Activated T-helper 17 cell treated with anti-CD3 and anti-CD28 coated beads, Interleukin-2, amount 50 U/mL, for 72 hours (primary cell): ENCODE results near the gene NPC2. TPM values are rescaled to one million over a fixed set of nuclear protein-coding genes. Genes with fewer than 3 reads are reported as not detected.
A peak's percentile ranks its signal among the peaks of the same experiment; 100 is the strongest.
"Not testable (repeated sequence)": the region's sequence is repeated elsewhere in the genome, so short reads cannot be mapped to it uniquely, and the experiment has no call there.

Experiments used
- ATAC-seq: fragments of 150-1000 bp; cut with Tn5 transposase; replicated peaks from 2 replicates; pipeline ENCODE4 v1.10.0; 2021; ENCODE audit warnings: mild to moderate bottlenecking, moderate library complexity
- H3K27ac Mint-ChIP-seq: one replicate; pipeline ENCODE4 v1.8.0; 2022; ENCODE audit warnings: mixed read lengths
- H3K27me3 Mint-ChIP-seq: one replicate; pipeline ENCODE4 v1.8.0; 2022; ENCODE audit warnings: mixed read lengths
- H3K36me3 Mint-ChIP-seq: one replicate; pipeline ENCODE4 v1.8.0; 2022; ENCODE audit warnings: low read depth, mild to moderate bottlenecking, mixed read lengths
- H3K4me1 Mint-ChIP-seq: one replicate; pipeline ENCODE4 v1.8.0; 2022; ENCODE audit warnings: mixed read lengths
- H3K4me3 Mint-ChIP-seq: one replicate; pipeline ENCODE4 v1.8.0; 2022; ENCODE audit warnings: mild to moderate bottlenecking, mixed read lengths
- H3K9me3 Mint-ChIP-seq: one replicate; pipeline ENCODE4 v1.8.0; 2022; ENCODE audit warnings: mixed read lengths
- total RNA-seq, 2 donors: library from RNA; stranded (reverse); gene quantifications; one replicate each; pipeline ENCODE4 v1.2.3, GENCODE V29; 2022

The NPC2 gene
- total RNA-seq: 10 to 100 TPM; 34.1 to 37.2 TPM

DNA sequence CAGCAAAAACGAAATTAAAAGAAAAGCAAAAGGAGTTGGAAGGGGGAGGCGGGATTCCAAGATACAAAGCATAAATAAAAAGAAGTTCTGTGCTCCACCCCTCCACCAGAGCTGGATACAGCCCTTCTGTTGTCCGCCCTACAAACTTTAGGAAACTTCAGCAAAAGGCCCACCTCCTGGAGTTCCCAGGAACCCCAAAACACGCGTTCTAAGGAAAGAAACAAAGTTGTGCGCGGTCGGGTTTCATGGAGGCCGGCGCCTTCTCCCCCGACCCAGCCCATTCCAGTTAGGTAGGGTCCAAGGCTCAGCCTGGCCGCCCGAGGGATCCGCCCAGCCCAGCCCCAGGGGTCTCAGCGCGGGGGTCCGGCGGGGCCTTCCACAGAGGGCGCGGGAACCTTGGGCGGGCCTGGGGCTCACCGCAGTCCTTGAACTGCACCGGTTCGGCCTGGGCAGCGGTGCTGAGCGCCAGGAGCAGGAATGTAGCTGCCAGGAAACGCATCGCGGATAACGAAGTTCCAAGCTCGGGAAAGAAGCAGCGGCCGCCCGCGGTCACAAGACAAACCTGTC lies at the start of gene NPC2:
Gene NPC2, minus strand, starts transcription at position 530 of the 567 bp plus-strand sequence. Its CDS starts 31 bp downstream, at position 499.
- H3K9me3 Mint-ChIP-seq: no peaks in the 10 kb centered on the region
- H3K27ac Mint-ChIP-seq: peak within 1 kb of the TSS; percentile 90
- H3K4me1 Mint-ChIP-seq: peaks cover 9% of the 10 kb centered on the region
- H3K27me3 Mint-ChIP-seq: no peaks in the 10 kb centered on the region
- ATAC-seq: peak; percentile 0
- peaks cover 13% of the 10 kb centered on the region for H3K36me3 Mint-ChIP-seq
- no peak within 1 kb of the TSS for H3K4me3 Mint-ChIP-seq

DNA sequence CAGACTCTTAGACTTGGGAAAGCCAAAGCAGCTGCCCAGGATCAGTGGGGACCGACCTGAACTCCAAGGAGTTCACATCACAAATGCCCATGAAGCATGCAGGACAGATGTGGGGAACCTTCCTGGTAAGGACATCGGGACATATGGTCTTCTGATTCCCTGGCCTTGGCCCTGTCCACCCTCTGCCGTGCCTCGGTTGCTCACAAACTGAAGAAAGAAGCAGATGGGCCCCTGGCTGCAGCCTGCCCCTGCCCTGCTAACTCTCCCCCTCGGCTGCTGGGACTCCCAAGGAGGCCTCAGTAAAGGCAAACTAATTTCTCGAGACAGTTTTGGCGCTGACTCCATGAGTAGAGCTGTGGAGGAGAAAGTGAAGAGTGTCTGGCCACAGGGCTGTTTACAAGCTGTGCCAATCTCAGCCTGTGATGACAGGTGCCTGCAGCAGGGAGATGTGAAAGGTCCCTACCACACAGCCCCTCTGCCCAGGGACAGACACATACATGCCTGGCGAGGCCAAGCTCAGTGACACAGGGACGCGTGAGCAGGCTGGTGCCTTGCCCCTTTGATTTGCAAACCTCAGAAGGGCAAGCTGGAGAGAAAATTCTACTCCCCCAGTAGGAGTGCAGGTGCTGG lies 49.1 kb upstream of the NPC2 start:
- Mint-ChIP-seq H3K4me3 (no peak overlapping the region), H3K4me1 (no peaks in the 10 kb centered on the region), H3K9me3 (no peaks in the 10 kb centered on the region), H3K27me3 (no peaks in the 10 kb centered on the region), H3K27ac (no peak overlapping the region), H3K36me3 (no peaks in the 10 kb centered on the region)
- ATAC-seq: no peak

DNA sequence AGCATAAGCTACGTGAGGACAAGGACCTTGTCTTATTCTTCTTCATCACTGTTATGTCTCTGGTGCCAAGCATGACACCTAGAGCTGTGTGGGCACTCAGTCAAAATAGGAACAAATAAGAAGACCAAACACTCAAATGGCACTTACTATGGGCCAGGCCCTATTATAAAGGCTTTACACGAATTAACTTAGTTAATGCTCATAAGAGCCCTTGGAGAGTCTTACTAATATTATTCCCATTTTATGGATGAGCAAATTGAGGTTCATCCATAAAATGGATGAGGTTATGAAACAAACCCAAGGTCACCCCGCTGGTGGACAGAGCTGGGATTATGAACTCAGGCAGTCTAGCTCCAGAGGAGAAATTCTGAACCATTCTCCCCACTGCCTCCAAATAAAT lies 48.1 kb upstream of the NPC2 start:
- Mint-ChIP-seq H3K36me3 (no peaks in the 10 kb centered on the region), H3K4me1 (no peaks in the 10 kb centered on the region), H3K27ac (no peak overlapping the region), H3K4me3 (no peak overlapping the region), H3K9me3 (no peaks in the 10 kb centered on the region), H3K27me3 (no peaks in the 10 kb centered on the region)
- ATAC-seq: no peak

GRCh38 chr14:74539503-74539902 lies 46.4 kb upstream of the NPC2 start:
- H3K27me3 Mint-ChIP-seq: no peaks in the 10 kb centered on the region
- H3K36me3 Mint-ChIP-seq: no peaks in the 10 kb centered on the region
- no peak for ATAC-seq
- no peaks in the 10 kb centered on the region for H3K9me3 Mint-ChIP-seq
- no peak overlapping the region for H3K27ac Mint-ChIP-seq
- no peaks in the 10 kb centered on the region for H3K4me1 Mint-ChIP-seq
- H3K4me3 Mint-ChIP-seq: no peak overlapping the region

- ATAC-seq: no peak
- no peak overlapping the region for H3K4me3 Mint-ChIP-seq
- H3K27me3 Mint-ChIP-seq: no peaks in the 10 kb centered on the region
- no peaks in the 10 kb centered on the region for H3K4me1 Mint-ChIP-seq
- no peaks in the 10 kb centered on the region for H3K9me3 Mint-ChIP-seq
- H3K27ac Mint-ChIP-seq: peak overlapping the region; percentile 20
- no peaks in the 10 kb centered on the region for H3K36me3 Mint-ChIP-seq
Measured at GRCh38 chr14:74538411-74539391, 45.6 kb upstream of the NPC2 start.

- H3K9me3 Mint-ChIP-seq, H3K27ac Mint-ChIP-seq, H3K27me3 Mint-ChIP-seq, H3K4me1 Mint-ChIP-seq, H3K4me3 Mint-ChIP-seq, H3K36me3 Mint-ChIP-seq, ATAC-seq: not testable (repeated sequence)
Measured at GRCh38 chr14:74536336-74536735, 43.2 kb upstream of the NPC2 start.

GRCh38 chr14:74535756-74536325 lies 42.7 kb upstream of the NPC2 start:
- Mint-ChIP-seq H3K27me3 (no peaks in the 10 kb centered on the region), H3K9me3 (no peaks in the 10 kb centered on the region), H3K4me3 (no peak overlapping the region), H3K27ac (no peak overlapping the region), H3K36me3 (no peaks in the 10 kb centered on the region), H3K4me1 (no peaks in the 10 kb centered on the region)
- ATAC-seq: no peak

DNA sequence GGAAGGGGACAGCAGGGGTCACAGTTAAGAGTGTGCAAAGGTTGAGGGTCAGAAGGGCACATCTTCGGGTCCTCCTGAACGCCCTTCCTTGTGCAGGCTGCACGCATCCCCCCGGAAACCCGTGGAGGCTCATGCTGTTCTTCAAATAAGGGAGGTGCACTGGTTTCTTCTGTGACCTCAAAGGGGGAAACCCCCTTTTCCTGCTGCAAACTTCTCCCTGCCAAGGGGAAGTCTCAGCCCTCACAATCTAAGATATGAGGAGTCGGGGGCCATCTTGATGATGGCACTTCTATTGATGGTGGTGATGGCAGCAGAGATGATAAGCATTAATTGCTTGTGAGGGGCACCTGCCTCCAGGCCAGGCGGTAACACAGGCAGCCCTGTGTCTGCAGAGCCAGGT lies 40.5 kb upstream of the NPC2 start:
- Mint-ChIP-seq H3K4me3 (no peak overlapping the region), H3K27ac (no peak overlapping the region), H3K27me3 (no peaks in the 10 kb centered on the region), H3K4me1 (no peaks in the 10 kb centered on the region), H3K36me3 (no peaks in the 10 kb centered on the region), H3K9me3 (no peaks in the 10 kb centered on the region)
- ATAC-seq: no peak

DNA sequence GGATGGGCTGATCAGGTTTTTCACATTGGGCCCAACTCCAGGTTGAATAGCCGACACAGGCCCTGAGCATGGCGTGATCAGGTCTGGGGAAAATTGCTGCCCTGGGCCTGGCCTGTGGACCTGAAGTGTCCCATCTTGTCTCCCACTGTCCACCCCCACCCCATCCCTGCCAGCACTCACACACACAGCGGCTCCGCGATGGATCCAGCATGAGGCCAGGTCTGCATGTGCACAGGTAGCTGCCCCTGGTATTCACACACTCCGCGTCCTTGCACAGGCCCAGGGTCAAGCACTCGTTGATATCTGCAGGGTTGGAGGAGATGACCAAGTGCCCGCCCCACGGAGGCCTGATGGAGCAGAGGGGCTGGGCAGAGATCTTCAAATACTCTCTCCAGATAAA lies 39.1 kb upstream of the NPC2 start:
- Mint-ChIP-seq H3K27ac (no peak overlapping the region), H3K4me3 (no peak overlapping the region), H3K9me3 (no peaks in the 10 kb centered on the region), H3K27me3 (no peaks in the 10 kb centered on the region), H3K36me3 (no peaks in the 10 kb centered on the region), H3K4me1 (no peaks in the 10 kb centered on the region)
- ATAC-seq: no peak

DNA sequence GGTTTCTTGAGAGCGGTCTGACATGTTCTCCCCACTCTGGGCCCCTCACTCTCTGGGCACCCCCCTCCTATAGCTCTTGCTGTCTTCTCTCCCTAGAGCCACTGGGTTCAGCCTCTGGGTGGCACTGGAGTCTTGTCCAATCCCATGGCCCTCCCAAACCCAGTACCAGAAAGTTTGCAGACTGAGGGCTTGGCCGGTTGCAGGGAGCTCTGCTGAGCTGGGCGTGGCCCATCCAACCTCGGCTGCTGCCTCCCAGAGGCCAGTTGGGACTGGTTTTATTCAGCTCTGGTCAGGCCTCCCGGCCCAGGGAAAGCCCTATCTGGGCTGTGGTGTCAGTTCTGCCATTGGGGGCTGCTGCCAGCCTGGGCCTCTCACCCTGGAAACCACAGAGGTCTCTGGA lies 38.4 kb upstream of the NPC2 start:
- H3K4me3 Mint-ChIP-seq: no peak overlapping the region
- no peaks in the 10 kb centered on the region for H3K9me3 Mint-ChIP-seq
- no peak overlapping the region for H3K27ac Mint-ChIP-seq
- peak; percentile 46 for ATAC-seq
- H3K36me3 Mint-ChIP-seq: no peaks in the 10 kb centered on the region
- H3K4me1 Mint-ChIP-seq: no peaks in the 10 kb centered on the region
- H3K27me3 Mint-ChIP-seq: no peaks in the 10 kb centered on the region

DNA sequence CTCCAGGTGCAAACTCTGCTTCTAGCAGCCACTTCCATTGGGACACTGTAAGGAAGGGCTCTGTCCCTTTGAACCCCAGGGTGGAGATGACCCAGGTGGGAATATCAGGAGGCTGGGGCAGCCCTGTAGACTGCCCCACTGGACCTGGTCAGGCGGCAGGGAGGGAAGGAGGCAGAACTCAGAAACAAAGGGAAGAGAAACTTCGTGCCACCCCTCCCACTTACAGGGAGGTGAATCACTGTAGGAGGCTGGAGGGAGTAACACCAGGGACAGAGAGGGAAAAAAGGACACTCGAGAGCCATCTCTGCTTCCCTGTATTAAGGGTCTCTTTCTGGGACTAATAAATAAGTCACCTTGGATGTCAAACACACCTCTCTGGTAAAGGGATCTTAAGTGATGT lies 37.9 kb upstream of the NPC2 start:
- H3K4me3 Mint-ChIP-seq: no peak overlapping the region
- no peak for ATAC-seq
- H3K27me3 Mint-ChIP-seq: no peaks in the 10 kb centered on the region
- H3K9me3 Mint-ChIP-seq: no peaks in the 10 kb centered on the region
- no peaks in the 10 kb centered on the region for H3K4me1 Mint-ChIP-seq
- no peak overlapping the region for H3K27ac Mint-ChIP-seq
- H3K36me3 Mint-ChIP-seq: no peaks in the 10 kb centered on the region

- H3K36me3 Mint-ChIP-seq: no peaks in the 10 kb centered on the region
- H3K27ac Mint-ChIP-seq: no peak overlapping the region
- H3K27me3 Mint-ChIP-seq: no peaks in the 10 kb centered on the region
- no peak overlapping the region for H3K4me3 Mint-ChIP-seq
- H3K9me3 Mint-ChIP-seq: no peaks in the 10 kb centered on the region
- no peaks in the 10 kb centered on the region for H3K4me1 Mint-ChIP-seq
- ATAC-seq: no peak
Measured at GRCh38 chr14:74528886-74529285, 35.8 kb upstream of the NPC2 start.

DNA sequence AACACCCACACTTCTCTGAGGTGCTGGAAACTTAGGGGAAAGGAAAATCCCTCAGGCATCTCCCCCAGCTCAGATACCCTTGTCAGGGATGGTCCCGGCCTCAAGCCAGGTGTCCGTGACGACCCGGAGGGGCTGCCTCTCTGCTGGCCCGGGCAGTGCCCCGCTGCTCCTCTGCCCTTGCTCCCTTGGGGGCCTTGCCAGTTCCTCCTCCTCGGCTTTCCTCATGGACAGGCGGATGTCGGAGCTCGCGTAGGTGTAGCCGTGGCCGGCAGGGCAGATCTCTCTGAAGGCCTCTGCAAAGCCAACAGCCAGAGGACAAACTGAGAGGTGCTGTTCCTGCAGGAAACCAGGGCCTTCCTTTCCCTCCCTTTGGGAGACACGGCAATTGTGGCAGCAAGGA lies 35.3 kb upstream of the NPC2 start:
- H3K27ac Mint-ChIP-seq: no peak overlapping the region
- peaks cover 2% of the 10 kb centered on the region for H3K27me3 Mint-ChIP-seq
- H3K4me1 Mint-ChIP-seq: no peaks in the 10 kb centered on the region
- ATAC-seq: no peak
- no peaks in the 10 kb centered on the region for H3K36me3 Mint-ChIP-seq
- no peaks in the 10 kb centered on the region for H3K9me3 Mint-ChIP-seq
- H3K4me3 Mint-ChIP-seq: no peak overlapping the region

DNA sequence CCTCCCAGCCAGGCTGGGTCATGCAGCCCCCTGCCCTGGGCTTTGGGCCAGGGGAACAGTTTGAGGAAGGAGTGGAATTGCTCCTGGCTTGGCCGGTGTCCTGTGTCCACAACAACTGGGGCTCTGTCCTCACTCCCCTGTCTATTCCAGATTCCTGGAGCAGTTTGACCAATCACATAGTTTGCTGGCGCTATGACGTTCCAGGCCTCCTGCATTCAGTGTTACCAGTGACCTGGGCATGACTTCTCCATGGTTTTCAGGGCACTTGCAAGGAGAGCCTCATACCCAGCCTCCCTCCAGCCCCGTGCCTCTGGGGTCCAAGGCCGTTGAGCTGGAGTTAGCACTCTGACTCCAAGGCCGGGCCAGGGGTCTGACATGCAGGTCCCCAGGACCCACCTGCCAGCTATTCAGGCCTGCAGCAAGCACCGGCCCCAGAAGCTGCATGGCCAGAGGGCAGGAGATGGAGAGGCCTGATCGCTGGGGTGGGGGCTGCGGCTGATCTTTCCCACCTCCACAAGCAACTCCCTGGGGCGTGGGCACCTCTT lies 34.7 kb upstream of the NPC2 start:
- H3K4me1 Mint-ChIP-seq: no peaks in the 10 kb centered on the region
- no peak overlapping the region for H3K27ac Mint-ChIP-seq
- no peaks in the 10 kb centered on the region for H3K9me3 Mint-ChIP-seq
- H3K27me3 Mint-ChIP-seq: peaks cover 6% of the 10 kb centered on the region
- no peaks in the 10 kb centered on the region for H3K36me3 Mint-ChIP-seq
- no peak for ATAC-seq
- no peak overlapping the region for H3K4me3 Mint-ChIP-seq
